BJ (cell line): ENCODE results near the gene COL5A1. TPM values are rescaled to one million over a fixed set of nuclear protein-coding genes. Genes with fewer than 3 reads are reported as not detected.

Experiments
- CTCF ChIA-PET: fragments of 350-600 bp; formaldehyde crosslinking; extraction: SDS; loops from one replicate; lab custom pipeline; 2021; ENCODE audit warnings: antibody characterized with exemption, inconsistent platforms; lab: Yijun Ruan, JAX
- POLR2A ChIA-PET: fragments of 300-600 bp; sonication (Branson Sonifier 250); formaldehyde crosslinking; extraction: SDS; loops from one replicate; lab custom pipeline; 2021; ENCODE audit warnings: antibody characterized with exemption; lab: Charles Lee
- DNase-seq: peaks from one replicate; pipeline ENCODE4 v3.0.0-alpha.2; 2011; ENCODE audit warnings: low read depth
- H3K27me3 ChIP-seq: 2 replicates; pipeline ENCODE4 v1.6.0; 2011; ENCODE audit warnings: low read length; ENCODE audit not compliant: control insufficient read depth, insufficient read depth
- H3K36me3 ChIP-seq: 2 replicates; pipeline ENCODE4 v1.5.1; 2011; ENCODE audit warnings: low read length; ENCODE audit not compliant: control insufficient read depth, insufficient read depth
- H3K4me3 ChIP-seq: 2 replicates; pipeline ENCODE4 v1.5.1; 2011; ENCODE audit warnings: low read depth, mild to moderate bottlenecking, control low read depth, low read length
- polyA plus RNA-seq: library from polyadenylated mRNA; depleted of rRNA; stranded (reverse); fragments of >200 nt; gene quantifications from 2 replicates; pipeline ENCODE4 v1.2.3, GENCODE V29; 2011
- TF ChIP-seq, protein P1 (sequence below): IDR thresholded peaks from 2 replicates; pipeline ENCODE4 v1.5.1; 2011; ENCODE audit warnings: low read depth, mild to moderate bottlenecking, control low read depth, inconsistent platforms, low read length, moderate library complexity; ENCODE audit not compliant: insufficient read depth

COL5A1 gene
- polyA plus RNA-seq, 1 experiment, result 251 TPM

DNA sequence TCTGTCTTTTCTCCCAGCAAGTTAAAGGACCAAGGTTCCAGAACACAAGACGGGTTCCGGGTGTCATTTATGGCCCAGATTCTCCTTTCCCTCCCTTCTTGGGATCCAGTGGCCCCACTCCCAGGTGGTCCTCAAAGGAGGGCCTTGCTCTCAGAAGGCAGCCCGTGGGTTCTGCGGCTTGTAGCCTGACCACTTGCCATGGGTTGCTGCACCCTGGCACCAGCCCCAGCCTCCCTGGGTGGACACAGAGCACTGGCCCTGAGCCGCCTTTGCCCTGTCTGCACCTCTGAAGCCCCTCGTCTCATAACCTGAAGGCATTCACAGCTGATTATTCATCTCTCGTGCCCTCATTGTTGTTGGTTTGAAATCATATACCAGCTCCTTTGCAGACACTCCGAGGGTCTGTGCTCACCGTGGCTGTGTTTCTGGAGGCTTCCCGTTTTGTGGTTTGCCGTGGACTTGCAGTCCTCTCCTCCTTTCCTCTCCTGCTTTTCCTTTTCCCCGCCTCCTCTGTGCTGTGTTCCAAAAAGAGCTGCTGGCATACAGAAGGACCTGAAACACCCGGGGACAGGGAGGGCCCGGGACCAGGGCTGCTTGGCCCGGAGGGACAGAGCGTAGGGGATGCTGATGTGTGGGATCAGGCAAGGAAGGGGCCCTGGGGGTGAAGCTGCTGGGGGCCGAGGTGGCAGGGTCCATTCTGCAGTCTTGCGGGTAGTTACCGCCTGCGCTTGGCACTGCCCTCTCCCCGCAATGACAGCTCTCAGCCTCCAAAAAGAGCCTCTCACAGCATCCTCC lies 189.5 kb downstream of the COL5A1 start:
- TF ChIP-seq, protein P1, sequence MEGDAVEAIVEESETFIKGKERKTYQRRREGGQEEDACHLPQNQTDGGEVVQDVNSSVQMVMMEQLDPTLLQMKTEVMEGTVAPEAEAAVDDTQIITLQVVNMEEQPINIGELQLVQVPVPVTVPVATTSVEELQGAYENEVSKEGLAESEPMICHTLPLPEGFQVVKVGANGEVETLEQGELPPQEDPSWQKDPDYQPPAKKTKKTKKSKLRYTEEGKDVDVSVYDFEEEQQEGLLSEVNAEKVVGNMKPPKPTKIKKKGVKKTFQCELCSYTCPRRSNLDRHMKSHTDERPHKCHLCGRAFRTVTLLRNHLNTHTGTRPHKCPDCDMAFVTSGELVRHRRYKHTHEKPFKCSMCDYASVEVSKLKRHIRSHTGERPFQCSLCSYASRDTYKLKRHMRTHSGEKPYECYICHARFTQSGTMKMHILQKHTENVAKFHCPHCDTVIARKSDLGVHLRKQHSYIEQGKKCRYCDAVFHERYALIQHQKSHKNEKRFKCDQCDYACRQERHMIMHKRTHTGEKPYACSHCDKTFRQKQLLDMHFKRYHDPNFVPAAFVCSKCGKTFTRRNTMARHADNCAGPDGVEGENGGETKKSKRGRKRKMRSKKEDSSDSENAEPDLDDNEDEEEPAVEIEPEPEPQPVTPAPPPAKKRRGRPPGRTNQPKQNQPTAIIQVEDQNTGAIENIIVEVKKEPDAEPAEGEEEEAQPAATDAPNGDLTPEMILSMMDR, result no peak
- POLR2A ChIA-PET, result no interaction called here
- H3K36me3 ChIP-seq, result peaks cover 85% of the 10 kb centered on the region
- CTCF ChIA-PET, result no interaction called here
- DNase-seq, result no peak
- no peaks in the 10 kb centered on the region for H3K27me3 ChIP-seq
- no peak overlapping the region for H3K4me3 ChIP-seq

DNA sequence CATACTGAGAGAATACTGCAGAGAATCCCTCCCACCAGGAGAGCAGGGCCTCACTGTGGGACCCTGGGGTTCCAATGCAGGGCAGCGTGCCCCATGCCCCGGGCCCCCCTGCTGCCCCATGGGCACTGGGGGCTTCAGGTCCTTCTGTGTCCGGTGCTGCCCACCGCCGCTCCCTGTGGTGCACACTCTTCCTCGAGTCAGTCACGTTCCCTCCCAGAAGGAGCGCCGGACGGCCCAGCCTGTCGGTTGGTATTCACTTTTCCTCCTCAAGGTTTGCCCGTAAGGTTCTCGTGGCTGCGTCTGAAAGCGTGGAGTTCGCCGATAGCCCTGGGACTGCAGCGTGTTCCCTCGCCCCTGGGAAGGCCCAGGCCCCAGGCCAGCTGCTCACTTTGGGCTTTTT lies 190.9 kb downstream of the COL5A1 start:
- DNase-seq, result no peak
- CTCF ChIA-PET, result no interaction called here
- TF ChIP-seq, protein P1, result no peak
- POLR2A ChIA-PET, result no interaction called here
- peaks cover 80% of the 10 kb centered on the region for H3K36me3 ChIP-seq
- H3K4me3 ChIP-seq, result no peak overlapping the region
- no peaks in the 10 kb centered on the region for H3K27me3 ChIP-seq

DNA sequence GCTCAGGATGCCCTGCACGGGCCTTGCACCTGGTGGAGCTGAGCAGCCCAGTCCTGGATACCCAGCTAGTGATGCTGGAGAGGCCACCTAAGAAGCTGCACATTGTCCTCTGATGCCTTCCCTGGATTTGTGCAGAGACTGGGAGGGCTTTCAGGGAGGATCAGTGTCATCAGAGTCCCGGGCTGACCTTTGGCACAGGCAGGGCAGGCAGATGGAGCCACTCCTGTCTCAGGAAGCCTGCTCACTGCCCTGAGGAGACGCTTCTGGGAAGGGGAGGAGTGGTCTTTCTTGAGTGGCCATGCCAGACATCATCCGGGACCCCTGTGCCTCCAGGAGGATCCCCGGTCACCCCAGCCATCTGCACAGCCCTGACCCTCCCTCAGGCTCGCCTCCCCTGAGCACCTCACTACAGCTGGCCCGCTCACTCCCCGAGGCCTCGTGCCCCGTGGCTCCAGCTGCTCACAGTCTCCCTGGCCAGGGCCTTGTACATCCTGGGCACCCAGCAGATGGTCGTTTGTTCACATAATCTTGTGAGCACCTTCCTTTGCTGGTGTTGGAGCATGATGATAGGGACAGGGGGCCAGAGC lies 191.8 kb downstream of the COL5A1 start:
- TF ChIP-seq, protein P1, result no peak
- Histone ChIP-seq H3K27me3 (no peaks in the 10 kb centered on the region), H3K4me3 (no peak overlapping the region), H3K36me3 (peaks cover 76% of the 10 kb centered on the region)
- CTCF ChIA-PET, result no interaction called here
- no peak for DNase-seq
- POLR2A ChIA-PET, result no interaction called here

DNA sequence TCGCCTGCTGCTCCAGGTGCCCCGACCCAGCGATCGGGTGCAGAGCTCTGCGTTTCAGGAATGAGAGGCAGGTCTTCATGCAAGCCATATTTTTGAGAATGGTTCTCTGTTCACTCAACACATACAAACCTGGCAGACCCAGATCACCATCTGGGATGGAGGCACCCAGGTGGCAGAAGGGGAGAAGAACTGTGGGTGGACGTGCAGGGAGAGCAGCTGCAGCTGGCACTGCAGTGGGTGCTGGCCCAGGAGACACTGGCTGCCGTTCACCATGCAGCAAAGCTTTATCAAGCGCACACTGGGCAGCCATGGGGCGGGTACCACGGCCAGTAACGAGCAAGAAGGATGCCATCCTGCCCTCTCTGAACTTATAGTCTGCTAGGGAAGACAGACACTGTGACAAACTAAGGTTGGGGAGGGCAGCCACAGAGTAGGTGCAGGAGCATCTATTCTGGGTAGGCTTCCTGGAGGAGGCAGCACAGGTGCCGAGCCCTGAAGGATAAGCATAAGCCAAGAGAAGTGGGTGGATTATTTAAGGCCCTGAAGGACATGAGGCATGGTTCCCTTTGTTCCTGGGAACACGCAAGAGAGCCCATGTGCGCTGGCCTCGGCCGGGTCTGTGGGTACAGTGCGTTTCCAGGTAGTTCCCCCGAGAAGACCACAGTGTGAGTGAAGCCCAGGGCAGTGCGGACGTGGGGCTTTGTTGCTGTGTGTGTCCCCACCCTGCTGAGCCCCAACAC lies 192.8 kb downstream of the COL5A1 start:
- CTCF ChIA-PET, result interaction anchor here (0.7 kb wide), 1 partner anchor 20 kb away, joined by 3 read pairs; no protein-coding TSS in a partner anchor
- POLR2A ChIA-PET, result no interaction called here
- H3K36me3 ChIP-seq, result peaks cover 75% of the 10 kb centered on the region
- no peak overlapping the region for H3K4me3 ChIP-seq
- TF ChIP-seq, protein P1, result no peak
- H3K27me3 ChIP-seq, result no peaks in the 10 kb centered on the region
- DNase-seq, result no peak

DNA sequence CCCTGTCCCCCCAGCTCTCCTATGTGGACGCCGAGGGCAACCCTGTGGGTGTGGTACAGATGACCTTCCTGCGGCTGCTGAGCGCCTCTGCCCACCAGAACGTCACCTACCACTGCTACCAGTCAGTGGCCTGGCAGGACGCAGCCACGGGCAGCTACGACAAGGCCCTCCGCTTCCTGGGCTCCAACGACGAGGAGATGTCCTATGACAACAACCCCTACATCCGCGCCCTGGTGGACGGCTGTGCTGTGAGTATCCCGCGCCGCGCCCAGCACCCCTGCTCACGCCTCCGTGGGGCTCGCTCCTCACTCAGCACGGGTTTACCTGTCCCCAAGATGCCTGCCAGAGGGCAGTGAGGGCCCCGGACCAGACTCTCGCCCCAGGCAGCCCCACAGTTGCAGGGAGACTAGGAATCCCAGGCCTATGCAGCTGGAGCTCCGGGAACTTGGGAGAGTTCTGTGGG lies 193.4 kb downstream of the COL5A1 start:
- H3K36me3 ChIP-seq, result peaks cover 77% of the 10 kb centered on the region
- ChIA-PET CTCF (interaction anchor here (0.7 kb wide), 1 partner anchor 20 kb away, joined by 3 read pairs; no protein-coding TSS in a partner anchor), POLR2A (no interaction called here)
- TF ChIP-seq, protein P1, result no peak
- no peaks in the 10 kb centered on the region for H3K27me3 ChIP-seq
- no peak overlapping the region for H3K4me3 ChIP-seq
- no peak for DNase-seq
